Testis (tissue), 2 donors: ENCODE measurements around the gene IGFBP1.
"Not testable (repeated sequence)": the region's sequence is repeated elsewhere in the genome, so short reads cannot be mapped to it uniquely, and the experiment has no call there.

Source experiments
- POLR2A ChIP-seq: fragments of 450-650 bp; IDR thresholded peaks from one replicate; pipeline ENCODE4 v1.6.1; 2017; ENCODE audit warnings: antibody characterized with exemption, mild to moderate bottlenecking, moderate library complexity
- TF ChIP-seq, protein P1 (sequence below), 3 experiments: fragments of 450-650 bp in 2 of 3; fragments of 200-600 bp in 1 of 3; sonication (generic) in 1 of 3; IDR thresholded peaks; one replicate each; pipeline ENCODE4 v1.5.1; 2016 to 2019; ENCODE audit warnings: antibody characterized with exemption in 3 of 3, mild to moderate bottlenecking in 2 of 3, moderate library complexity in 1 of 3

- TF ChIP-seq, protein P1, sequence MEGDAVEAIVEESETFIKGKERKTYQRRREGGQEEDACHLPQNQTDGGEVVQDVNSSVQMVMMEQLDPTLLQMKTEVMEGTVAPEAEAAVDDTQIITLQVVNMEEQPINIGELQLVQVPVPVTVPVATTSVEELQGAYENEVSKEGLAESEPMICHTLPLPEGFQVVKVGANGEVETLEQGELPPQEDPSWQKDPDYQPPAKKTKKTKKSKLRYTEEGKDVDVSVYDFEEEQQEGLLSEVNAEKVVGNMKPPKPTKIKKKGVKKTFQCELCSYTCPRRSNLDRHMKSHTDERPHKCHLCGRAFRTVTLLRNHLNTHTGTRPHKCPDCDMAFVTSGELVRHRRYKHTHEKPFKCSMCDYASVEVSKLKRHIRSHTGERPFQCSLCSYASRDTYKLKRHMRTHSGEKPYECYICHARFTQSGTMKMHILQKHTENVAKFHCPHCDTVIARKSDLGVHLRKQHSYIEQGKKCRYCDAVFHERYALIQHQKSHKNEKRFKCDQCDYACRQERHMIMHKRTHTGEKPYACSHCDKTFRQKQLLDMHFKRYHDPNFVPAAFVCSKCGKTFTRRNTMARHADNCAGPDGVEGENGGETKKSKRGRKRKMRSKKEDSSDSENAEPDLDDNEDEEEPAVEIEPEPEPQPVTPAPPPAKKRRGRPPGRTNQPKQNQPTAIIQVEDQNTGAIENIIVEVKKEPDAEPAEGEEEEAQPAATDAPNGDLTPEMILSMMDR (IDR thresholded peaks at IDR 0.05): not testable (repeated sequence)
- TF ChIP-seq POLR2A: not testable (repeated sequence)
Observed at GRCh38 chr7:45838852-45839251, 49.4 kb upstream of the IGFBP1 start.
